Esophagus muscularis mucosa (tissue), 4 donors: ENCODE measurements around the gene ANTXR1. TPM values are rescaled to one million over a fixed set of nuclear protein-coding genes. Genes with fewer than 3 reads are reported as not detected.

Experiments used
- DNase-seq: peaks from one replicate; pipeline ENCODE4 v3.0.0-alpha.2; 2017; ENCODE audit errors: extremely low spot score
- H3K27ac ChIP-seq, 4 donors: fragments of 200-600 bp; sonication (generic); replicated peaks in 1 of 4; 1 replicate in 3 of 4; 2 replicates in 1 of 4; pipeline ENCODE4 v1.5.1; 2016 to 2019; ENCODE audit warnings: mild to moderate bottlenecking in 1 of 4
- H3K27me3 ChIP-seq, 4 donors: fragments of 200-600 bp; sonication (generic); one replicate each; pipeline versions ENCODE4 v1.5.1 to v1.6.0; 2016 to 2019
- H3K36me3 ChIP-seq, 4 donors: fragments of 200-600 bp; sonication (generic); one replicate each; pipeline ENCODE4 v1.5.1; 2016 to 2019
- H3K4me1 ChIP-seq, 4 donors: fragments of 200-600 bp; sonication (generic); one replicate each; pipeline ENCODE4 v1.5.1; 2016 to 2019
- H3K4me3 ChIP-seq, 4 donors: fragments of 200-600 bp; sonication (generic); 1 replicate in 2 of 4; 2 replicates in 2 of 4; pipeline ENCODE4 v1.5.1; 2016 to 2019; ENCODE audit warnings: mild to moderate bottlenecking in 4 of 4, moderate library complexity in 1 of 4
- H3K9me3 ChIP-seq, 4 donors: fragments of 200-600 bp; sonication (generic); 1 replicate in 3 of 4; 2 replicates in 1 of 4; pipeline ENCODE4 v1.5.1; 2016 to 2019
- CTCF ChIP-seq, 3 experiments: fragments of 200-600 bp in 2 of 3; fragments of 450-650 bp in 1 of 3; sonication (generic) in 2 of 3; IDR thresholded peaks; one replicate each; pipeline ENCODE4 v1.5.1; 2017 to 2019; ENCODE audit warnings: antibody characterized with exemption in 3 of 3, mild to moderate bottlenecking in 2 of 3, moderate library complexity in 1 of 3
- EP300 ChIP-seq: sonication (generic); formaldehyde crosslinking; IDR thresholded peaks from one replicate; pipeline ENCODE4 v1.6.1; 2017; ENCODE audit warnings: antibody characterized with exemption
- POLR2A ChIP-seq: fragments of 450-650 bp; IDR thresholded peaks from one replicate; pipeline ENCODE4 v1.6.1; 2017; ENCODE audit warnings: antibody characterized with exemption, moderate library complexity, mild to moderate bottlenecking, low read depth
- POLR2AphosphoS5 ChIP-seq, 2 donors: sonication (generic); formaldehyde crosslinking; IDR thresholded peaks; one replicate each; pipeline ENCODE4 v1.6.1; 2017; ENCODE audit warnings: antibody characterized with exemption in 2 of 2
- WGBS: methylation state at CpG from one replicate; pipeline ENCODE4 v1.1.5; 2018; 5-methylcytosine and 5-hydroxymethylcytosine counted together
- intact Hi-C: fragments of 100-400 bp; cut with DNase I; formaldehyde crosslinking; loops from one replicate; pipeline ENCODE4 v1.15.1; 2023
- total RNA-seq, 4 donors: library from RNA; depleted of rRNA; stranded (reverse); fragments of >200 nt; gene quantifications; one replicate each; pipeline versions ENCODE4 v1.1.0 to v1.2.1, GENCODE V29; 2016

The ANTXR1 gene
- total RNA-seq, 4 donors from 2014 or later = 74.6 to 115 (median 92.1) TPM

- no peaks in the 10 kb centered on the region for H3K27me3 ChIP-seq
- no peak overlapping the region for H3K27ac ChIP-seq
- DNase-seq = no peak
- H3K4me1 ChIP-seq = no peaks in the 10 kb centered on the region
- no peak overlapping the region for H3K4me3 ChIP-seq
- no peaks in the 10 kb centered on the region for H3K9me3 ChIP-seq
- no peaks in the 10 kb centered on the region for H3K36me3 ChIP-seq
- intact Hi-C loops = no loop called here
- TF ChIP-seq EP300 = no peak
- no peak for TF ChIP-seq CTCF (IDR thresholded peaks at IDR 0.05)
- no peak for TF ChIP-seq POLR2A
- TF ChIP-seq POLR2AphosphoS5 (IDR thresholded peaks at IDR 0.05) = no peak
Measured at GRCh38 chr2:68997401-68997800, 15.6 kb upstream of the ANTXR1 start.

- no peak for DNase-seq
Measured at GRCh38 chr2:69001879-69002278, 11.1 kb upstream of the ANTXR1 start.

GRCh38 chr2:69003731-69004130 is 9.2 kb upstream of the ANTXR1 start:
- WGBS = 90% methylated on average over 2 of the region's 2 CpGs
- Histone ChIP-seq H3K9me3 (no peaks in the 10 kb centered on the region), H3K4me1 (peaks cover 0 to 8% (median 0%) of the 10 kb centered on the region in 4 donors), H3K36me3 (no peaks in the 10 kb centered on the region), H3K4me3 (no peak overlapping the region), H3K27me3 (no peaks in the 10 kb centered on the region), H3K27ac (no peak overlapping the region)
- intact Hi-C loops = no loop called here
- TF ChIP-seq POLR2AphosphoS5 (IDR thresholded peaks at IDR 0.05) (no peak), EP300 (no peak), POLR2A (no peak), CTCF (IDR thresholded peaks at IDR 0.05) (no peak)
- no peak for DNase-seq

More at GRCh38 chr2:69001879-69002278, 11.1 kb upstream of the ANTXR1 start:
- Histone ChIP-seq H3K27ac (no peak overlapping the region), H3K27me3 (no peaks in the 10 kb centered on the region), H3K36me3 (no peaks in the 10 kb centered on the region), H3K4me3 (no peak overlapping the region), H3K9me3 (no peaks in the 10 kb centered on the region), H3K4me1 (peaks cover 0 to 4% (median 0%) of the 10 kb centered on the region in 4 donors)
- TF ChIP-seq POLR2A = no peak
- no peak for TF ChIP-seq POLR2AphosphoS5 (IDR thresholded peaks at IDR 0.05)
- TF ChIP-seq EP300 = no peak
- TF ChIP-seq CTCF (IDR thresholded peaks at IDR 0.05) = no peak
- intact Hi-C loops = no loop called here

- Histone ChIP-seq H3K9me3 (no peaks in the 10 kb centered on the region), H3K27ac (no peak overlapping the region), H3K27me3 (no peaks in the 10 kb centered on the region), H3K36me3 (no peaks in the 10 kb centered on the region), H3K4me3 (no peak overlapping the region), H3K4me1 (peaks cover 0 to 9% (median under 1%) of the 10 kb centered on the region in 4 donors)
- no peak for DNase-seq
- no peak for TF ChIP-seq EP300
- no peak for TF ChIP-seq POLR2A
- no peak for TF ChIP-seq POLR2AphosphoS5 (IDR thresholded peaks at IDR 0.05)
- no peak for TF ChIP-seq CTCF (IDR thresholded peaks at IDR 0.05)
- intact Hi-C loops = no loop called here
Measured at GRCh38 chr2:69007169-69007568, 5.8 kb upstream of the ANTXR1 start.

GRCh38 chr2:69007603-69008002 is 5.4 kb upstream of the ANTXR1 start:
- intact Hi-C loops = no loop called here
- H3K36me3 ChIP-seq = no peaks in the 10 kb centered on the region
- TF ChIP-seq POLR2A (no peak), EP300 (no peak), CTCF (IDR thresholded peaks at IDR 0.05) (no peak), POLR2AphosphoS5 (IDR thresholded peaks at IDR 0.05) (no peak)

More at GRCh38 chr2:69007603-69008002, 5.4 kb upstream of the ANTXR1 start:
- H3K27ac ChIP-seq = no peak overlapping the region
- no peak overlapping the region for H3K4me3 ChIP-seq
- H3K27me3 ChIP-seq = no peaks in the 10 kb centered on the region
- no peaks in the 10 kb centered on the region for H3K9me3 ChIP-seq
- peaks cover 0 to 14% (median 4%) of the 10 kb centered on the region in 4 donors for H3K4me1 ChIP-seq
- no peak for DNase-seq
